Measurements from ENCODE around the gene SFXN2. TPM values are rescaled to one million over a fixed set of nuclear protein-coding genes. Genes with fewer than 3 reads are reported as not detected.

The SFXN2 gene
- total RNA-seq, 1 experiment from 2014 or later = 5.4 TPM

DNA sequence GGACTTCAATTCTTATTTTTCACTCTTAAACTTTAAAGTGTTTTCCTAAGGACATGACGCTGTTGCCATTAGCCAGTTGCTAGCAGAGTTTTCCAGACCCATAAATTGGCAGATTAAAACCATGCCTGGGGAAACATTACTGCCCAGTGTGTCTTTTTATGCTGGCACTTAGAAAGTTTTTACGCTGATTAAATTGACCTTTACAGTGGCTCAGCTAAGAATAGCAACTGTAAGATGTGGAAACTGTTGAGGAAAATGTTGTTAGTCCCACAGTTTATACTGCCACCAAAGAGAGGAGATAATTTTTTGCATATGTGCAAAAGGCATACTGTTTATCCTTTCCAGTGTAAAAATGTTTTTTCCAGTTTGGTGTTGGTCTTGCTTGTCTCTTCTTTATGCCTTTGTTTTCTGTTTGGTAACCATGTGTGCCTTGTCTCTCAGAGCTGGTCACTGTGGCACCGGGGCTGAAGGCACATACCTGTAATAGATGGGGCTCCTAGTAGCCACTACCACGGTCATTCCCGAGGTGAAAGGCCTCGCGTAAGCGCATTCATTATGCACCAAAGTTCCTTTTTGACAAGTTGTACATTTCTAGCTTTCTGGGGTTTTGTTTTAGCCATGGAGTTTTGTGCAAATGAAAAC lies 77.4 kb downstream of the SFXN2 start:
- no peak overlapping the region for H3K4me3 ChIP-seq
- no peaks in the 10 kb centered on the region for H4K20me1 ChIP-seq (ENCODE audit: insufficient read depth)

More for the DNA sequence above, 77.4 kb downstream of the SFXN2 start:
- H3K79me2 ChIP-seq (ENCODE audit: low read depth) = no peaks in the 10 kb centered on the region
- TF ChIP-seq, protein P1, sequence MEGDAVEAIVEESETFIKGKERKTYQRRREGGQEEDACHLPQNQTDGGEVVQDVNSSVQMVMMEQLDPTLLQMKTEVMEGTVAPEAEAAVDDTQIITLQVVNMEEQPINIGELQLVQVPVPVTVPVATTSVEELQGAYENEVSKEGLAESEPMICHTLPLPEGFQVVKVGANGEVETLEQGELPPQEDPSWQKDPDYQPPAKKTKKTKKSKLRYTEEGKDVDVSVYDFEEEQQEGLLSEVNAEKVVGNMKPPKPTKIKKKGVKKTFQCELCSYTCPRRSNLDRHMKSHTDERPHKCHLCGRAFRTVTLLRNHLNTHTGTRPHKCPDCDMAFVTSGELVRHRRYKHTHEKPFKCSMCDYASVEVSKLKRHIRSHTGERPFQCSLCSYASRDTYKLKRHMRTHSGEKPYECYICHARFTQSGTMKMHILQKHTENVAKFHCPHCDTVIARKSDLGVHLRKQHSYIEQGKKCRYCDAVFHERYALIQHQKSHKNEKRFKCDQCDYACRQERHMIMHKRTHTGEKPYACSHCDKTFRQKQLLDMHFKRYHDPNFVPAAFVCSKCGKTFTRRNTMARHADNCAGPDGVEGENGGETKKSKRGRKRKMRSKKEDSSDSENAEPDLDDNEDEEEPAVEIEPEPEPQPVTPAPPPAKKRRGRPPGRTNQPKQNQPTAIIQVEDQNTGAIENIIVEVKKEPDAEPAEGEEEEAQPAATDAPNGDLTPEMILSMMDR (conservative IDR thresholded peaks at IDR 0.05) = no peak
- TF ChIP-seq EZH2 (IDR thresholded peaks at IDR 0.05; ENCODE audit: low read depth) = no peak
- no peaks in the 10 kb centered on the region for H3K9me3 ChIP-seq (ENCODE audit: insufficient read depth, low read depth)
- CTCF ChIA-PET = no interaction called here
- no peak overlapping the region for H3K27ac ChIP-seq
- POLR2A ChIA-PET (ENCODE audit: unreplicated experiment) = interaction anchor here (0.6 kb wide), 1 partner anchor 1002 kb away, joined by 5 read pairs; no protein-coding TSS in a partner anchor
- H3K4me1 ChIP-seq (replicated peaks; ENCODE audit: insufficient read depth) = no peaks in the 10 kb centered on the region
- no peaks in the 10 kb centered on the region for H3K9me2 ChIP-seq (ENCODE audit: insufficient read depth)
- intact Hi-C loops (cut with micrococcal nuclease; ENCODE audit: unreplicated experiment) = no loop called here
- no peak overlapping the region for H3K4me2 ChIP-seq
- DNase-seq = no peak
- no peaks in the 10 kb centered on the region for H3F3A ChIP-seq (ENCODE audit: insufficient read depth, low read depth)
- no peaks in the 10 kb centered on the region for H3K27me3 ChIP-seq (ENCODE audit: insufficient read depth, low read depth)
- BruUV-seq (replicated peaks) = no TSS peak
- H3K36me3 ChIP-seq (ENCODE audit: low read depth) = no peaks in the 10 kb centered on the region
- H2AFZ ChIP-seq = no peak overlapping the region

Other genes starting within 250 kb of the SFXN2 start
- 25.8 and 29.4 TPM in 2 replicates for gene ACTR1A, start 211.9 kb upstream of the SFXN2 start, total RNA-seq (2021)
- 16.9 and 20.2 TPM in 2 replicates for gene SUFU, start 210.7 kb upstream of the SFXN2 start, total RNA-seq (2021)
- 59.8 and 73.0 TPM in 2 replicates for gene TRIM8, start 70.2 kb upstream of the SFXN2 start, total RNA-seq (2021)
- 7.1 and 9.7 TPM in 2 replicates for gene ARL3, start 239 bp upstream of the SFXN2 start, total RNA-seq (2021)
- 16.2 and 19.7 TPM in 2 replicates for gene WBP1L, start 29.3 kb downstream of the SFXN2 start, total RNA-seq (2021)
- not detected in 2 replicates for gene CYP17A1, start 122.8 kb downstream of the SFXN2 start, total RNA-seq (2021)
- 8.2 and 9.4 TPM in 2 replicates for gene BORCS7, start 139.6 kb downstream of the SFXN2 start, total RNA-seq (2021)
- 0.22 TPM in 1 of 2 replicates, not detected in the other for gene AS3MT, start 154.8 kb downstream of the SFXN2 start, total RNA-seq (2021)
- gene CNNM2, start 203.7 kb downstream of the SFXN2 start, total RNA-seq (2021) = 7.4 and 8.8 TPM in 2 replicates

Measured in PC-9 (cell line).